Measurements from ENCODE around the gene PAFAH1B2.
"Not testable (repeated sequence)": the region's sequence is repeated elsewhere in the genome, so short reads cannot be mapped to it uniquely, and the experiment has no call there.

Gene PAFAH1B2

DNA sequence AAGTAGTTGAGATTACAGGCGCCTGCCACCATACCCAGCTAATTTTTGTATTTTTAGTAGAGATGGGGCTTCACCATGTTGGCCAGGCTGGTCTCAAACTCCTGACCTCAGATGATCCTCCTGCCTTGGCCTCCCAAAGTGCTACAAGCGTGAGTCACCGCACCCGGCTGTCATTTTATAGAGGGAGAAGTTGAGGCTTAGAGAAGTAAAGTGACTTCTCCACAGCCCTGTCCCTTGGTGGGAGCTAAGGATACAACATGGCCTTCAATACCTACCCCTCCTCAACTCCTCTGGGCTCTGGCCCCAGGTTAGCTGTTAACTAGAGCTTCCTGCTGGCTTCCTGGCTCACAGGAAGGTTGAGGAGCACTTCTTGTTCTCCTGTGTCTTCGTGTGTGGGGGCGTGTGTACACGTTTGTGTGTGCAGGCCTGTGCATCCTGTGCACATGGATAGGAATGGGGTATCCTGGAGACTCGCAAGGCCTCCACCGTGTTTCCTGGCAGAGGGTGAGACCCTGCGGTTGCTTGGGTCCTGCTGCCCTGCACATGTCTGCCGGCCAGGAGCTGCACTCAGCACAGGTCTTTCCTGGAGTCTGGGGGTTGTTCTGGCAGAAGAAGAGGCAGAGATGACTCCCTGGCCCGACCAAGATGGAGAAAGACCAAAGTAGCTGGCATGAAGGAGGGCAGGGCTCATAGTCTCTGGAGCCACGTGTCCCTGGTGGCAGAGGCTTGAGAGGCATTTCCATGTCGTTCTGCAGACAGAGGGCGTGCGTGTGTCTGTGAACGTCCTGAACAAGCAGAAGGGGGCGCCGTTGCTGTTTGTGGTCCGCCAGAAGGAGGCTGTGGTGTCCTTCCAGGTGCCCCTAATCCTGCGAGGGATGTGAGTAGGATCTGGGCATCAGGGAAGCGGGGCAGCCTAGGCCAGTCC is 36.8 kb downstream of the PAFAH1B2 start:
- no peak for DNase-seq (ENCODE audit: low read depth)
- no peak overlapping the region for H3K4me3 ChIP-seq (ENCODE audit: low read depth, low read length)
- TF ChIP-seq, protein P1, sequence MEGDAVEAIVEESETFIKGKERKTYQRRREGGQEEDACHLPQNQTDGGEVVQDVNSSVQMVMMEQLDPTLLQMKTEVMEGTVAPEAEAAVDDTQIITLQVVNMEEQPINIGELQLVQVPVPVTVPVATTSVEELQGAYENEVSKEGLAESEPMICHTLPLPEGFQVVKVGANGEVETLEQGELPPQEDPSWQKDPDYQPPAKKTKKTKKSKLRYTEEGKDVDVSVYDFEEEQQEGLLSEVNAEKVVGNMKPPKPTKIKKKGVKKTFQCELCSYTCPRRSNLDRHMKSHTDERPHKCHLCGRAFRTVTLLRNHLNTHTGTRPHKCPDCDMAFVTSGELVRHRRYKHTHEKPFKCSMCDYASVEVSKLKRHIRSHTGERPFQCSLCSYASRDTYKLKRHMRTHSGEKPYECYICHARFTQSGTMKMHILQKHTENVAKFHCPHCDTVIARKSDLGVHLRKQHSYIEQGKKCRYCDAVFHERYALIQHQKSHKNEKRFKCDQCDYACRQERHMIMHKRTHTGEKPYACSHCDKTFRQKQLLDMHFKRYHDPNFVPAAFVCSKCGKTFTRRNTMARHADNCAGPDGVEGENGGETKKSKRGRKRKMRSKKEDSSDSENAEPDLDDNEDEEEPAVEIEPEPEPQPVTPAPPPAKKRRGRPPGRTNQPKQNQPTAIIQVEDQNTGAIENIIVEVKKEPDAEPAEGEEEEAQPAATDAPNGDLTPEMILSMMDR (IDR thresholded peaks at IDR 0.05; ENCODE audit: control insufficient read depth, extremely low read depth, insufficient read depth), result peak; percentile 28; the same call in 1 of the 2 replicates

DNA sequence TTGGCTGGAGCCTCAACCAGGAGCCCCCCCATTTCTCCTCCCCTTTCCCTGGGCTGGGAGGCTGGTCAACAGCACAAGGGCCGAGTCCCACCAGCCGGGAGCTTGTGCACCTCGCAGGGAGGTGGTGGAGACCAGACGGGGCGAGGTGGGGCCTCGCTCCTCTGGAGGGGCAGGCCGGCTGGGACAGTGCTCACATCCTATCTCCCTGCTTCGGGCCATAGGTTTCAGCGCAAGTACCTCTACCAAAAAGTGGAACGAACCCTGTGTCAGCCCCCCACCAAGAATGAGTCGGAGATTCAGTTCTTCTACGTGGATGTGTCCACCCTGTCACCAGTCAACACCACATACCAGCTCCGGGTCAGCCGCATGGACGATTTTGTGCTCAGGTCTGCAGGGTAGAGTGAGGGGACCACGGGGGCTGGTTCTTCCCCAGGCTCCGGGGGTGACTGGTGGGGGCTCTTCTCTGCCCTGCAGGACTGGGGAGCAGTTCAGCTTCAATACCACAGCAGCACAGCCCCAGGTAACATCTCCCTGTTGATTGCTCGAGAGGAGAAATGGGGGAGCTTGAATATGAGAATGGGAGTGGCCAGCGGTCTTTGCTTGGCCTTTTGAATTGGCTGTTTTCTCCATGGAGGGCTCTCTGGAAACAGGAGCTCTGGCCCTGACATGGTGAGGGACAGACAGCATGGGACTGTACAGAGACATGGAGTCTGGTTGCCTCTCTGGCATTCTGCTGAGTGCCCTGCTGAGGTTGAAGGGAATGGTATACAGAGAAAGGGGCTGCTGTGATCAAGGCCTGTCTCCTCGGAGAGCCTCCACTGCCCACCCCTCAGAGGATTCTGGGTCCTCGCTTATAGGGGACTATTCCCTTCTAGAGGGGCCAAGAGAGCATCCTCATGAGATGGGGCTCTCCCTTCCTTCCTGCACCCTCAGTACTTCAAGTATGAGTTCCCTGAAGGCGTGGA is 37.8 kb downstream of the PAFAH1B2 start:
- DNase-seq (ENCODE audit: low read depth), result no peak
- TF ChIP-seq, protein P1 (IDR thresholded peaks at IDR 0.05; ENCODE audit: control insufficient read depth, extremely low read depth, insufficient read depth), result no peak
- no peak overlapping the region for H3K4me3 ChIP-seq (ENCODE audit: low read depth, low read length)

DNA sequence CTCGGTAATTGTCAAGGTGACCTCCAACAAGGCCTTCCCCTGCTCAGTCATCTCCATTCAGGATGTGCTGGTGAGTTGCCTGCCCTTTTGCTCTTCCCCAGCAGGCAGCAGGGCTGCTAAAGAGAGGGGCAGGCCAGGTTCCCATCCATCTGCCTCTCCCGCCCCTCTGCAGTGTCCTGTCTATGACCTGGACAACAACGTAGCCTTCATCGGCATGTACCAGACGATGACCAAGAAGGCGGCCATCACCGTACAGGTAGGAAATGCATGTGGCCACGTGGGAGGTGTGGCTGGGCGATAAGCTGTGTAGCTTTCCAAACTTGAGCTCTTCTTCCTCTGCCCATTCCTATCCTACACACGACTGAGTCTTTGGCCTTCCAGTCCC is 38.5 kb downstream of the PAFAH1B2 start:
- TF ChIP-seq, protein P1 (IDR thresholded peaks at IDR 0.05; ENCODE audit: control insufficient read depth, extremely low read depth, insufficient read depth), result no peak
- no peak overlapping the region for H3K4me3 ChIP-seq (ENCODE audit: low read depth, low read length)
- no peak for DNase-seq (ENCODE audit: low read depth)

DNA sequence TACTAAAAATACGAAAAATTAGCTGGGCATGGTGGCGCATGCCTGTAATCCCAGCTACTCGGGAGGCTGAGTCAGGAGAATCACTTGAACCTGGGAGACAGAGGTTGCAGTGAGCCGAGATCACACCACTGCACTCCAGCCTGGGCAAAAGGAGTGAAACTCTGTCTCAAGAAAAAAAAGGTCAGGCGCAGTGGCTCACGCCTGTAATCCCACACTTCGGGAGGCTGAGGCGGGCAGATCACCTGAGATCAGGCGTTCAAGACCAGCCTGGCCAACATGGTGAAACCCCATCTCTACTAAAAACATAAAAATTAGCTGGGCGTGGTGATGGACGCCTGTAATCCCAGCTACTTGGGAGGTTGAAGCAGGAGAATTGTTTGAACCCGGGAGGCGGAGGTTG is 39.1 kb downstream of the PAFAH1B2 start:
- not testable (repeated sequence) for H3K4me3 ChIP-seq (ENCODE audit: low read depth, low read length); DNase-seq (ENCODE audit: low read depth)

DNA sequence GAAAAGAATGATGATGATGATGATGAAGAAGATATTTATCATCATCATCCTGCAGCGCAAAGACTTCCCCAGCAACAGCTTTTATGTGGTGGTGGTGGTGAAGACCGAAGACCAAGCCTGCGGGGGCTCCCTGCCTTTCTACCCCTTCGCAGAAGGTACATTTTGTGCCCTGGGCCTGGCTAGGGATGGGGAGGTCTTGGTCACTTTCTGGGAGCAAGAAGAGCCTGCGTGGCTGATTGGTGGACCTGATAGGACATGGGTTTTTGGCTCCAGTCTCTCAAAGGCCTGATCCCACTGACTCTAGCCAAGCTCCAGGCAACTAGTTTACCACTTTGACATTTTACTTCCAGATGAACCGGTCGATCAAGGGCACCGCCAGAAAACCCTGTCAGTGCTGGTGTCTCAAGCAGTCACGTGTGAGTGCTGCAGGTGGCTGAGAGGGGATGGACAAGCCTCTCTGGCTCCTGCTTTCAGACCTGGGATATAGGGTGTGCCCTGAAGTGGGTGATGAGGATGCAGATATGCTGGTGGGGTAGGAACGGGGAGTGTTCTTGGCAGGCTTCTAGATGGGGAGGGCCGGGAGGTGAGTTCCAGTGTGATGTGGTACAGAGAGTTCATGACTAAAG is 39.8 kb downstream of the PAFAH1B2 start:
- TF ChIP-seq, protein P1 (IDR thresholded peaks at IDR 0.05; ENCODE audit: control insufficient read depth, extremely low read depth, insufficient read depth), result no peak
- peak; percentile 91 for DNase-seq (ENCODE audit: low read depth)
- H3K4me3 ChIP-seq (ENCODE audit: low read depth, low read length), result no peak overlapping the region

DNA sequence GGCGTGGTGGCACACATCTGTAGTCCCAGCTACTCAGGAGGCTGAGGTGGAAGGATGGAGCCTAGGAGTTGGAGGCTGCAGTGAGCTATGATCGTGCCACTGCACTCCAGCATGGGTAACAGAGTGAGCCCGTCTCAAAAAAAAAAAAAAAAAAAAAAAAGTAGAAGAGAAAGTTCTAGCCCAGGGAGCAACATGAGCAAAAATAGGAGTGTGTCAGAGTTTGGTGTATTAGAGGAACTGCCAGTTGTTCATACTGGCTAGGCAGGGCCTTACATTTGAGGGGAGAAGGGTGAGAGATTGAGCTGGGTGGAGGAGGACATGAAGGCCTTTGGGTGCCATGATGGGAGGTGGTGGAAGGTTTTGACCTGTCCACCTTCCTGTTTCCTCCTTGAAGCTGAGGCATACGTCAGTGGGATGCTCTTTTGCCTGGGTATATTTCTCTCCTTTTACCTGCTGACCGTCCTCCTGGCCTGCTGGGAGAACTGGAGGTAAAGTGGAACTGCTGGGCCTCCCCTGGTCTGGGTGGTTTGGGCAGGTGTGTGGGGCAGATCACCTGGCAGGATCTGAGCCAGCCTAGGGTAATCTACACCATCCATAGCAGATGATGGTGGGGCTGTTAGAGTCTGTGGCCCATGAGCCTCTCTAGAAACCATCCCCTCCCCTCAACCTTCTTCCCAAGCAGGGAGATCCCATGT is 41.8 kb downstream of the PAFAH1B2 start:
- DNase-seq (ENCODE audit: low read depth), result no peak
- H3K4me3 ChIP-seq (ENCODE audit: low read depth, low read length), result no peak overlapping the region

More for the DNA sequence above, 41.8 kb downstream of the PAFAH1B2 start:
- TF ChIP-seq, protein P1 (IDR thresholded peaks at IDR 0.05; ENCODE audit: control insufficient read depth, extremely low read depth, insufficient read depth), result no peak
